IPS-20b (cell line): ENCODE measurements around the gene EFCC1.

ENCODE experiments used
- H3K27ac ChIP-seq: one replicate; pipeline ENCODE4 v1.5.1; 2013; ENCODE audit warnings: low read length
- H3K27me3 ChIP-seq: 2 replicates; pipeline ENCODE4 v1.6.1; 2013; ENCODE audit warnings: mild to moderate bottlenecking, low read length, inconsistent platforms; ENCODE audit not compliant: insufficient read depth
- H3K36me3 ChIP-seq: 2 replicates; pipeline ENCODE4 v1.6.1; 2013; ENCODE audit warnings: low read depth, mild to moderate bottlenecking, inconsistent platforms, low read length, moderate library complexity; ENCODE audit not compliant: insufficient read depth
- H3K4me1 ChIP-seq: 2 replicates; pipeline ENCODE4 v1.6.1; 2013; ENCODE audit warnings: mild to moderate bottlenecking, control low read depth, inconsistent platforms, low read length, moderate library complexity; ENCODE audit not compliant: insufficient read depth
- H3K4me3 ChIP-seq: 2 replicates; pipeline ENCODE4 v1.5.1; 2013; ENCODE audit warnings: mild to moderate bottlenecking, low read length, inconsistent platforms
- H3K9ac ChIP-seq: 2 replicates; pipeline ENCODE4 v1.6.1; 2013; ENCODE audit warnings: low read depth, mild to moderate bottlenecking, inconsistent platforms, low read length, moderate library complexity
- H3K9me3 ChIP-seq: 2 replicates; pipeline ENCODE4 v1.6.1; 2013; ENCODE audit warnings: mild to moderate bottlenecking, low read depth, low read length, inconsistent platforms; ENCODE audit not compliant: insufficient read depth

The EFCC1 gene

DNA sequence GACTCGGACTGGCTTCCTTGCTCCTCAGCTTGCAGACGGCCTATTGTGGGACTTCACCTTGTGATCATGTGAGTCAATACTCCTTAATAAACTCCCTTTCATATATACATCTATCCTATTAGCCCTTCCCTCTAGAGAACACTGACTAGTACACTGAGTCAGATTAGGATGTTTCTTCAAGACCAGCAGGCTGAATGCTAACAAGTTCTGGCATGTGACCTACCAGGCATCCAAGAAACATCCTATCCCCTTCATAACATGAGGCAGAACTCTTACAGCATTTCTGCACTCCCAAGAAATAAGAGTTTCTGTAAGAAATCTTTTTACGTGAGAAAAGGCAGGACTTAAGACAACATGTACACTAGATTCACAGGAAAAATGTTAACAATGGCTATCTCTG lies 16.5 kb upstream of the EFCC1 start:
- Histone ChIP-seq H3K9ac (no peak overlapping the region), H3K9me3 (no peaks in the 10 kb centered on the region), H3K4me1 (no peaks in the 10 kb centered on the region), H3K36me3 (no peaks in the 10 kb centered on the region), H3K4me3 (no peak overlapping the region), H3K27me3 (peaks cover 11% of the 10 kb centered on the region; the same call in 1 of the 2 replicates), H3K27ac (no peak overlapping the region)

DNA sequence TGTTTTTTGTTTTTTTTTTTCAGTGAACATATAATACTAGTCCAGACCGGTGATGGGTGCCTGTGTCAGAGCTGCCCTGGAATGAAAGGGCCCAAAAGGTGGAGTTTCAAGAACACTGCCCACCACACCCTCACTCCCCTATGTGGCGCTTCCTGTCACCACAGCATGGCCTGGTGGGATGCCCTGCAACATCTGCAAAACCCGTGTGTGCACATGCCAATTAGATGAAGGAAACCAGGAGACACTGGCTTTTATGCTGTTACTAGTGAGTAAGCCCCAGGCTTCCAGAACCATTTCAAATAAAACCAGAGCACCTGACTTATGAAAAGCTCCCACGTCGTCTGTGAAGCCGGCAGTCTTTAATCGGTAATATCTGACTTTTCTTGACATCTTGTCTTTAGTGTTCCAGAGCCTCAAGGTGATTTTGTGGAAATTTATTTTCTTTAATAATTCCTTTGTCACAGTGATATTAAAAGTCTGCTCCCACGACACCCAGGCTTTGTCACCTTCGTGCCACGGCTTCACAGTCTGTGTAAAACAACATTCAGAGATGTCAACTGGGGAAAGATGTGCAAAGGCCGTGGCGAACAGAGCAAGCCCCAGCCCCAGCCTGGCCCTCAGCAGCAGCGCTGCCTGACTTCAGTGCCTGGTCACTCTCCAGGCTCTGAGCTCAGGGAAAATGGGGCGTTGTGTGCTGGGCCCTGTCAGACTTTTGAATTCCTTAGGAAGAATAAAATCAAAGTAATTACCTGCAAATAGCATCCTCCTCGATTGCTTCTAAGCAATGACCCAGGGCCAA lies 13.6 kb upstream of the EFCC1 start:
- Histone ChIP-seq H3K27ac (no peak overlapping the region), H3K4me1 (no peaks in the 10 kb centered on the region), H3K9ac (no peak overlapping the region), H3K27me3 (peaks cover 21% of the 10 kb centered on the region), H3K4me3 (no peak overlapping the region), H3K9me3 (no peaks in the 10 kb centered on the region), H3K36me3 (no peaks in the 10 kb centered on the region)

DNA sequence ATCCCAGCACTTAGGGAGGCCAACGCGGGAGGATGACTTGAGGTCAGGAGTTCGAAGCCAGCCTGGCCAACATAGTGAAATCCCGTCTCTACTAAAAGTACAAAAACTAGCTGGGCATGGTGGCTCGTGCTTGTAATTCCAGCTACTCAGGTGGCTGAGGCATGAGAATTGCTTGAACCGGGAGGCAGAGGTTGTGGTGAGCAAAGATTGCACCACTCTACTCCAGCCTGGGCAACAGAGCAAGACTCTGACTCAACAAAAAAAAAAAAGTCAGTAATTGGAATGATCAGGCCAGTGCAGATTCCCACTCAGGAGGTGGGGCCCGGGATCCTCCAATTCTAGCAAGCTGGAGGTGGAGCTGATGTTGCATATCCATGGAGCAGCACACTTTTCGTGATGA lies 12.8 kb upstream of the EFCC1 start:
- no peaks in the 10 kb centered on the region for H3K36me3 ChIP-seq
- H3K27me3 ChIP-seq: peaks cover 21% of the 10 kb centered on the region
- no peak overlapping the region for H3K27ac ChIP-seq
- no peak overlapping the region for H3K9ac ChIP-seq
- no peaks in the 10 kb centered on the region for H3K9me3 ChIP-seq
- peaks cover 6% of the 10 kb centered on the region; the same call in 1 of the 2 replicates for H3K4me1 ChIP-seq
- no peak overlapping the region for H3K4me3 ChIP-seq

DNA sequence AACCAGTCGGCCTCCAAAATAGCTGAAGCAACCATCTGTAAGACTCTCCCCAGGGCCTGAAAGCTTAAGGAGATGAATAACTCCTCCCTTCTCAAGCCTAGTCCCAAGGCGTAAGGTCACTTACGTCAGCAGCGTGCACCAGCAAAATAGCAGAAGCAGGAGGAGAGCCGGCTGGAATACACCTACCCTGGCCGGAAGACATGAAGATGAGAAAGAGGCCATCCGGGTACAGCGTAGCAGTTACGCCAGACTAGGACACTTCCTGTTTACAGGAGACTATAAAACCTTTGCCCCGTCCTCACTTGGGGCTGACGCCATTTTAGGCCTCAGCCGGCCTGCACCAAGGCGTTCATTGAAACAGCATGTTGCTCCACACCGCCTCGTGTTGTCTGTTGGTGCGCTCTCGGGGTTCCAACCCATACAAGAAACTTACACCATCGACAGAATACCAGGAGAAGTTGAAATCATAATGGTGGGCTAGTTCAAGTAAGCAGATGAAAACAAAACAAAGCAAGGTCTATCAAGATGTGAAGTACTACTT lies 9.7 kb upstream of the EFCC1 start:
- Histone ChIP-seq H3K27ac (no peak overlapping the region), H3K4me1 (peaks cover 13% of the 10 kb centered on the region; the same call in 1 of the 2 replicates), H3K9ac (no peak overlapping the region), H3K36me3 (no peaks in the 10 kb centered on the region), H3K4me3 (no peak overlapping the region), H3K9me3 (no peaks in the 10 kb centered on the region), H3K27me3 (peaks cover 48% of the 10 kb centered on the region)

DNA sequence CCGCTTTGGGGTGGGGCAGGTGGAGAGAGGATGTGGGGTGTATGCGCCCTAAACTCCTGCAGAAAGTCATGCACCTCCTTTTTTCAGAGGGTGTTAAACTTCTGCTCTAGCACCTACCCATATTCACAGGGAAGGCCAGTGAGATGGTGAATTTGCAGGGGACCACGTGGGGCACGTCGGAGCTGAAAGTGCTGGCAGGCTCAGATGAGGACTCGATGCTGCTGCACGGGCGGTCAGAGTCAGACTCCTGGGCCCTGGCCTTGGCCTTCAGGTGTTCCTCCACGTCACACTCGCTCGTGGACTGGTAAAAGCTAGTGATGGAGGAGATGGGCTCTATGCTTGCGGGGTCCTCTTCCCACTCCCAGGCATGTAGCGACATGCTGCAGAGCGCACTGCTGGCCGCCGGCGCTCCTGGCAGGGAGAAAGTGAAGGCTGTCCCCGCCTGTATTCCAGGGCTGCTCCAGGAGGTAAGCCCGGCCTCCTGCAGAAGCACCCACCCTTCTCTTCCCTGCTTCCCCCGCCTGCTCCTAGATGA lies 8.1 kb upstream of the EFCC1 start:
- Histone ChIP-seq H3K4me3 (peak overlapping the region; percentile 71), H3K27me3 (peaks cover 62% of the 10 kb centered on the region), H3K27ac (no peak overlapping the region), H3K36me3 (no peaks in the 10 kb centered on the region), H3K4me1 (peaks cover 13% of the 10 kb centered on the region; the same call in 1 of the 2 replicates), H3K9ac (peak overlapping the region; percentile 49; the same call in 1 of the 2 replicates), H3K9me3 (no peaks in the 10 kb centered on the region)

DNA sequence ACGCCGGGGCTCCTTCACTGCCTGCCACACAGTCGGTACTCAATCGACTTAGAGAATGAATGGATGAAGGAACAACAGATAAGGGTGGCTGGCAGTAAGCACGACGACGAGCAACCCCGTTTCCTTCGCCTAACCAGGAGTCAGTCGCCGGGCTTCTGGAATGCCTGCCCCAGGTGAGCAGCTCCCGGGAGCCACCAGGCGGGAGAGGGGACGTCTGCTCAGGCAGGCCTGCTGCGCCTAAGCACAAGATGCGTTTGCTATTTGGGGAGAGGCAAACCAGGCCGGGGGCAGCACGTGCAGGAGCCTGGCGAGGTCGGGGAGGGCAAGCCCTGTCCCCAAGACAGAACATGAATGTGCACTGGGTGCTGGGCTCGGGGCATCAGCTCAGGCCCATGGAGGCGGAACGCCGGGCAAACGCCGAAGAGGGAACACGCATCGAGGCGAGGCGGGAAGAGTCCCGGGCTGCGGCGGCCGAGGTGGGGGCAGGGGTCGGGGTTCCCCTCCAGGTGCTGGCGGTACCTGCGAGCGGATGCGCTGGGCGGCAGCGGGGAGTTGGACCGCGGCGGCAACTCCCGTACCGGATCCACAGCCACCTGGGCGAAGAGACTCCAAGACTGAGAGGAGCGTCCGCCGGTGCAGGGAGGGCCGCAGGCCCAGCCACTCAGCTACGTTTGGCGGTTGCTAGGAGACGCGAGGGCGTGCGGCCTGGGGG lies 7.5 kb upstream of the EFCC1 start, which contains the start of gene CFAP92:
CFAP92 (minus strand) TSS at position 616 of the 712 bp plus-strand sequence. CDS start 772 bp downstream, outside the sequence.
- Histone ChIP-seq H3K4me1 (peaks cover 13% of the 10 kb centered on the region; the same call in 1 of the 2 replicates), H3K27ac (no peak within 1 kb of the TSS), H3K9me3 (no peaks in the 10 kb centered on the region), H3K9ac (peak within 1 kb of the TSS; percentile 49; the same call in 1 of the 2 replicates), H3K27me3 (peaks cover 68% of the 10 kb centered on the region), H3K36me3 (no peaks in the 10 kb centered on the region), H3K4me3 (peak within 1 kb of the TSS; percentile 71)

DNA sequence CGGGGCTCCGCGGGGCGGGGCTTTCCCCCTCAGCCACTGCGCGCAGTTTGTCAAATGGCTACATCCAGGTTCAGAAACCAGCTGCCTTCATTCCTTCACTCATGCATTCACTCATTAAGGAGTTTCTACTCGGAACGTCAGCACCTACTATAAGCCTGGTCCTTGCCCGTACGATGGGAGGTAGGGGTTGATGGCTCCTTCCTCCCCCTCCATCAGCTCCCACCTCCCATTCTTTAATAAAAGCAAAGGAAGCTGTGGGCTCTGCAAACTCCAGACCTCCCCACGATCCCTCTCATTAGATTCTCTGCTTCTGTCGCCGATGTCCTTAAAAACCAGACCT lies 7.0 kb upstream of the EFCC1 start:
- H3K9ac ChIP-seq: no peak overlapping the region
- peaks cover 17% of the 10 kb centered on the region; the same call in 1 of the 2 replicates for H3K4me1 ChIP-seq
- peaks cover 74% of the 10 kb centered on the region for H3K27me3 ChIP-seq
- H3K27ac ChIP-seq: no peak overlapping the region
- H3K9me3 ChIP-seq: no peaks in the 10 kb centered on the region
- peak overlapping the region; percentile 71; the same call in 1 of the 2 replicates for H3K4me3 ChIP-seq
- no peaks in the 10 kb centered on the region for H3K36me3 ChIP-seq

DNA sequence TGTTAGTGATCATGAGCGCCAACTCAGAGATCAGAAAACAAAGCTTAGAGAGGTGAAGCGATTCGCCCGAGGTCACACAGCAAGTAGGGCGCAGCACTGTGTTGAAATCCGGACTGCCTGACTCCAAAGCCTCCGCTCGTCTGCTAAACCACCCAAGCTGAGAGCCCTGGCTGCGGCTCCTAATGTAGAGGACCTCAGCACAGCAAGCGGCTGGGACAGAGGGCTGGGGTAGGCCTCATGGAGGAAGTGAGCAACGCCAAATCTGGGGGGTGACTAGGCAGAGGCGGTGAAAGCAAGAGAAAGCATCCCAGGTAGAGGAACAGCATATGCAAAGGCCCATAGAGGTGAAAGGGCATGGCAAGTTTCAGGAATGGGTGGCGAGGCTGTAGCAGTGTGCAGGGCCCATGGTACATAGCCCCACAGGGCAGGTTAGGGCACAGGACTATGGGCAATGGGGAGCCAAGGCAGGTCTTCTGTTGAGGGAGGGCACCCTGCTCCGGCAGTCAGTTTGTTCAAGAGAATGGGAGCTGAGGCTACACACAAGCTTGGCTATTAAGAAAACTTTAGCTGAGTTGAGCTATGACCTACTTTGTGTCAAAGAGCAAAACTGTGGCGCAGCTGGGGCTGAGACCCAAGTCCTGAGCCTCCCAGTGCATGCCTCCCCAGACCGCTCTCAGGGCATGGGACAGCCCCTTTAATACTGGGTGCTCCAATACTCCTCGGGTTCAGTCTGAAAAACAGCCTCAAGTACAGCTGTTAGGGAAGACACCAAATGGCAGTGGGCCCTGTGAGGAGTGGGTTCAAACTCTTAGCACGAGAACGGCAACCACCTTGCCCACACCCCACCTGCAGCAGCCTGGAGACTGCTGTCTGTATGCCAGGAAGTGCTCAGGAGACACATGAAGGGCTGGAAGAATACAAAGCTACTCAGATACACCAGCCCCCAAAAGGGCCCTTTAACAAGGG lies 6.2 kb upstream of the EFCC1 start:
- Histone ChIP-seq H3K9ac (no peak overlapping the region), H3K4me1 (peaks cover 17% of the 10 kb centered on the region; the same call in 1 of the 2 replicates), H3K27ac (no peak overlapping the region), H3K4me3 (peak overlapping the region; percentile 71; the same call in 1 of the 2 replicates), H3K9me3 (no peaks in the 10 kb centered on the region), H3K27me3 (peaks cover 81% of the 10 kb centered on the region), H3K36me3 (no peaks in the 10 kb centered on the region)

DNA sequence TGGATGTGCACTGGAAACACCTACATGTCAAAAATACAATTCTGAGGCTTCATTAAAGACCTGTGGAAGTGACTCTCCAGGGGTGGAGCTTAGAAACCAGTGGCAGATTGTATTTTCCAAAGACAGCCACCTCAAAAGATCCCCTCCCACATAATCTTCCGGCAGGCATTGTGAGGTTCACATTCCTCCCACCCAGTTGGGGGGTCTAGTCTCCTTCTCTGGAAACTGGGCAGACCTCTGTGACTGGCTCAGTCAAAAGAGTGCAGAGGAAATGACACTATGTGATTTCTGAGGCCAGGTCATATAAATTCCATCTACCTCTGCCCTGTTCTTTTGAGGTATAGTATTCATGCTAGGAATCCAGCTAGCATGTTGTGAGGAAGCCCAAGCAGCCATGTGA lies 5.4 kb upstream of the EFCC1 start:
- H3K4me1 ChIP-seq: peaks cover 20% of the 10 kb centered on the region; the same call in 1 of the 2 replicates
- H3K27ac ChIP-seq: no peak overlapping the region

DNA sequence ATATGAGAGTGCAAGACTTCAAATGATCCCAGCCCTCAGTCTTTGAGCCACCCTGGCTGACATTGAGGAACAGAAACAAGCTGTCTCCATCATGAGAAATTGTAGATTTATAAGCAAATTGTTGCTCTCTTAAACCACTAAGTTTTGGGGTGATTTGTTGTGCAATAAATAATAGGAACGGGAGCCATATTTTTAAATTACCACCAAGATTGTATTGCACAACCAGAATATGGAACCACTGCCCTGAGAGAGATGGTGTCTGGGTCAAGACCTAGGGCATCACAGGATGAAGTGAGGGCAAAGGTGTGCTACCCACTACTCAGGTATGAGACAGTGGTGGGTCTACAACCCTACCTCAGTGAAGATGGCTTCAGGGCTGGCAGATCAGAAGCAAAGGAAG lies 4.9 kb upstream of the EFCC1 start:
- peaks cover 94% of the 10 kb centered on the region for H3K27me3 ChIP-seq
- no peaks in the 10 kb centered on the region for H3K9me3 ChIP-seq
- peaks cover 21% of the 10 kb centered on the region; the same call in 1 of the 2 replicates for H3K4me1 ChIP-seq
- H3K27ac ChIP-seq: no peak overlapping the region
- H3K4me3 ChIP-seq: no peak overlapping the region
- no peaks in the 10 kb centered on the region for H3K36me3 ChIP-seq
- H3K9ac ChIP-seq: no peak overlapping the region

More for the DNA sequence above, 5.4 kb upstream of the EFCC1 start:
- no peak overlapping the region for H3K9ac ChIP-seq
- H3K4me3 ChIP-seq: no peak overlapping the region
- peaks cover 90% of the 10 kb centered on the region for H3K27me3 ChIP-seq
- H3K9me3 ChIP-seq: no peaks in the 10 kb centered on the region
- no peaks in the 10 kb centered on the region for H3K36me3 ChIP-seq
